Spleen (tissue), 7 donors: ENCODE results near the gene PSG2.
"Not testable (repeated sequence)": the region's sequence is repeated elsewhere in the genome, so short reads cannot be mapped to it uniquely, and the experiment has no call there.

Experiments
- CTCF ChIP-seq, 11 experiments: fragments of 200-600 bp in 7 of 11; fragments of 450-650 bp in 4 of 11; sonication (generic) in 4 of 11; IDR thresholded peaks in 8 of 11; conservative IDR thresholded peaks in 3 of 11; 1 replicate in 7 of 11; 2 replicates in 4 of 11; pipeline versions ENCODE4 v1.4.0 to v1.8.0; 2016 to 2021; ENCODE audit warnings: antibody characterized with exemption in 11 of 11, inconsistent platforms in 4 of 11, mild to moderate bottlenecking in 1 of 11
- POLR2A ChIP-seq, 3 donors: fragments of 450-650 bp; IDR thresholded peaks; one replicate each; pipeline ENCODE4 v1.5.1; 2017; ENCODE audit warnings: antibody characterized with exemption in 3 of 3, mild to moderate bottlenecking in 1 of 3
- donor health status: DM: no; HTN: no; CAD: no; lungs with moderate emphysema.
- donor health status: DM: no; HTN: no; CAD: no.
- donor health status: DM: no; HTN: no; CAD: no.

GRCh38 chr19:43046578-43046977 lies 35.9 kb downstream of the PSG2 start:
- TF ChIP-seq CTCF (IDR thresholded peaks at IDR 0.05 in 8 of 11, conservative IDR thresholded peaks at IDR 0.05 in 3 of 11); POLR2A (IDR thresholded peaks at IDR 0.05): not testable (repeated sequence)
